ENCODE data around the gene FUT6. TPM values are rescaled to one million over a fixed set of nuclear protein-coding genes. Genes with fewer than 3 reads are reported as not detected.

The FUT6 gene
- polyA plus RNA-seq, 3 donors, result not detected

- H3K27ac ChIP-seq (ENCODE audit: low read depth in 1 of 2, low read length in 2 of 2), result no peak overlapping the region
- H3K27ac Mint-ChIP-seq, result no peak overlapping the region
- H3K4me1 ChIP-seq (ENCODE audit: control insufficient read depth in 1 of 2, insufficient read depth in 2 of 2, low read length in 2 of 2), result peaks cover 4 to 9% of the 10 kb centered on the region in 2 donors
- H3K4me3 Mint-ChIP-seq, result no peak overlapping the region
- TF ChIP-seq, protein P1, sequence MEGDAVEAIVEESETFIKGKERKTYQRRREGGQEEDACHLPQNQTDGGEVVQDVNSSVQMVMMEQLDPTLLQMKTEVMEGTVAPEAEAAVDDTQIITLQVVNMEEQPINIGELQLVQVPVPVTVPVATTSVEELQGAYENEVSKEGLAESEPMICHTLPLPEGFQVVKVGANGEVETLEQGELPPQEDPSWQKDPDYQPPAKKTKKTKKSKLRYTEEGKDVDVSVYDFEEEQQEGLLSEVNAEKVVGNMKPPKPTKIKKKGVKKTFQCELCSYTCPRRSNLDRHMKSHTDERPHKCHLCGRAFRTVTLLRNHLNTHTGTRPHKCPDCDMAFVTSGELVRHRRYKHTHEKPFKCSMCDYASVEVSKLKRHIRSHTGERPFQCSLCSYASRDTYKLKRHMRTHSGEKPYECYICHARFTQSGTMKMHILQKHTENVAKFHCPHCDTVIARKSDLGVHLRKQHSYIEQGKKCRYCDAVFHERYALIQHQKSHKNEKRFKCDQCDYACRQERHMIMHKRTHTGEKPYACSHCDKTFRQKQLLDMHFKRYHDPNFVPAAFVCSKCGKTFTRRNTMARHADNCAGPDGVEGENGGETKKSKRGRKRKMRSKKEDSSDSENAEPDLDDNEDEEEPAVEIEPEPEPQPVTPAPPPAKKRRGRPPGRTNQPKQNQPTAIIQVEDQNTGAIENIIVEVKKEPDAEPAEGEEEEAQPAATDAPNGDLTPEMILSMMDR (IDR thresholded peaks at IDR 0.05), result no peak
- no peak for DNase-seq
- no peak overlapping the region for H3K4me3 ChIP-seq (replicated peaks in 1 of 3; ENCODE audit: low read depth in 2 of 3, low read length in 3 of 3)
- intact Hi-C loops (cut with micrococcal nuclease), result no loop called here
- H3K9me3 Mint-ChIP-seq, result peaks cover 0 to 8% (median 4%) of the 10 kb centered on the region in 7 donors
- H3K27me3 ChIP-seq (ENCODE audit: control insufficient read depth in 2 of 2, insufficient read depth in 2 of 2, low read length in 2 of 2), result no peaks in the 10 kb centered on the region
- H4K20me1 ChIP-seq (ENCODE audit: insufficient read depth, low read length), result no peaks in the 10 kb centered on the region
- no peak overlapping the region for H3K9ac ChIP-seq (ENCODE audit: insufficient read depth, low read length, poor library complexity, severe bottlenecking)
- no peak overlapping the region for H3K4me2 ChIP-seq (replicated peaks; ENCODE audit: extremely low read depth, low read length, poor library complexity, severe bottlenecking)
- H3K27me3 Mint-ChIP-seq (ENCODE audit: low read depth in 3 of 3), result peaks cover 11 to 18% (median 11%) of the 10 kb centered on the region in 3 donors
- H2AFZ ChIP-seq (ENCODE audit: insufficient read depth, low read depth, low read length, poor library complexity, severe bottlenecking), result no peak overlapping the region
- WGBS (ENCODE audit: insufficient coverage), result 79% methylated on average over 23 of the region's 30 CpGs
- H3K9me3 ChIP-seq (replicated peaks in 1 of 2; ENCODE audit: control insufficient read depth in 1 of 2, insufficient read depth in 1 of 2, low read length in 2 of 2), result no peaks in the 10 kb centered on the region
- H3K79me2 ChIP-seq (ENCODE audit: insufficient read depth, low read length), result no peaks in the 10 kb centered on the region
- no peaks in the 10 kb centered on the region for H3K36me3 ChIP-seq (replicated peaks in 1 of 2; ENCODE audit: control insufficient read depth in 1 of 2, insufficient read depth in 2 of 2, low read length in 2 of 2)
- H3K36me3 Mint-ChIP-seq, result no peaks in the 10 kb centered on the region
- peaks cover 8% of the 10 kb centered on the region for H3K4me1 Mint-ChIP-seq
Measured at GRCh38 chr19:5822181-5822844, 17.2 kb downstream of the FUT6 start.

DNA sequence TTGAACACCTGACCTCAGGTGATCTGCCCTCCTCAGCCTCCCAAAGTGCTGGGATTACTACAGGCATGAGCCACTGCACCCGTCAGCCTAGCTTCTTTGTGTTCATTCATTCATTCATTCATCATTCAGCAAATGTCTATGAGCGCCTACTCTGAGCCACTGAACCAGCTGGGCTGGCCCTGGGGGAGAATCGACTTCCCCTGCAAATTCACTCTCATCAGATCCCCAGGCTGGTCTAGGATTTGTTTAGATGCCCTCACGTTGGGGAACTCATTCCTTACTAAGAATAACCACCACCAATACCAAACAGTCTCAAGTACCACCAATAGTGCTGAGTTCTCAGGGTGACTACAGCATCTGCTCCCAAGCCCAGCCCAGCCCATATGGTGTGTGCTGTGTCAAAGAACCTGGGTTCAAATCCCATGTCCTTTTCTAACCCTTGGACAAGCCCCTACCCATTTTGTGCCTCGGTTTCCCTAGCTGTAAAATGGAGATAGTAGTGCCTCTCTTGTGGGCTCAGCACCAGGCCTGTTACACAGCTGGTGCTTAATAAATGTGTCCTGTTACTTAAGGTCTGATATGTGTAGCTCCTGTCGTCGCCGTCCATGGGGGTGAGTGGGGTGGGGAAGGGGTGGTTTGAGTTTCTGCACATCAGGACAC lies 17.9 kb downstream of the FUT6 start:
- Mint-ChIP-seq H3K4me3 (no peak overlapping the region), H3K27ac (peak overlapping the region in 1 of 7 donors; percentile 63), H3K27me3 (ENCODE audit: low read depth in 3 of 3) (peaks cover 11 to 16% (median 11%) of the 10 kb centered on the region in 3 donors)

More for the DNA sequence above, 17.9 kb downstream of the FUT6 start:
- H4K20me1 ChIP-seq (ENCODE audit: insufficient read depth, low read length), result no peaks in the 10 kb centered on the region
- H3K4me2 ChIP-seq (replicated peaks; ENCODE audit: extremely low read depth, low read length, poor library complexity, severe bottlenecking), result no peak overlapping the region
- no peak overlapping the region for H3K9ac ChIP-seq (ENCODE audit: insufficient read depth, low read length, poor library complexity, severe bottlenecking)
- Mint-ChIP-seq H3K36me3 (no peaks in the 10 kb centered on the region), H3K9me3 (peaks cover 0 to 3% (median 2%) of the 10 kb centered on the region in 7 donors), H3K4me1 (peaks cover 2% of the 10 kb centered on the region)
- 59% methylated on average over 4 of the region's 8 CpGs for WGBS (ENCODE audit: insufficient coverage)
- no peaks in the 10 kb centered on the region for H3K27me3 ChIP-seq (ENCODE audit: control insufficient read depth in 2 of 2, insufficient read depth in 2 of 2, low read length in 2 of 2)
- no peaks in the 10 kb centered on the region for H3K36me3 ChIP-seq (replicated peaks in 1 of 2; ENCODE audit: control insufficient read depth in 1 of 2, insufficient read depth in 2 of 2, low read length in 2 of 2)
- no peaks in the 10 kb centered on the region for H3K79me2 ChIP-seq (ENCODE audit: insufficient read depth, low read length)
- intact Hi-C loops (cut with micrococcal nuclease), result no loop called here
- TF ChIP-seq, protein P1 (IDR thresholded peaks at IDR 0.05), result no peak
- no peak overlapping the region for H2AFZ ChIP-seq (ENCODE audit: insufficient read depth, low read depth, low read length, poor library complexity, severe bottlenecking)
- peaks cover 0 to 2% of the 10 kb centered on the region in 2 donors for H3K4me1 ChIP-seq (ENCODE audit: control insufficient read depth in 1 of 2, insufficient read depth in 2 of 2, low read length in 2 of 2)
- no peaks in the 10 kb centered on the region for H3K9me3 ChIP-seq (replicated peaks in 1 of 2; ENCODE audit: control insufficient read depth in 1 of 2, insufficient read depth in 1 of 2, low read length in 2 of 2)
- no peak for DNase-seq
- no peak overlapping the region for H3K4me3 ChIP-seq (replicated peaks in 1 of 3; ENCODE audit: low read depth in 2 of 3, low read length in 3 of 3)
- H3K27ac ChIP-seq (ENCODE audit: low read depth in 1 of 2, low read length in 2 of 2), result no peak overlapping the region

Data from CD14-positive monocyte (primary cell).